Muscle of back (tissue), 11 donors: ENCODE data around the gene CDYL. TPM values are rescaled to one million over a fixed set of nuclear protein-coding genes. Genes with fewer than 3 reads are reported as not detected.

Experiments used
- DNase-seq, 3 donors: peaks; one replicate each; pipeline versions ENCODE4 v3.0.0 to v3.0.0-alpha.2; 2013
- polyA plus RNA-seq, 10 donors: library from polyadenylated mRNA; unstranded; fragments of 120-200 nt; gene quantifications; one replicate each; pipeline ENCODE4 v1.2.1, GENCODE V29; 2013; ENCODE audit not compliant: insufficient read length in 10 of 10

CDYL gene
- polyA plus RNA-seq, 10 donors: 16.2 to 22.5 (median 17.3) TPM

GRCh38 chr6:4932228-4932903 lies 156.2 kb downstream of the CDYL start:
- DNase-seq: no peak

- DNase-seq: no peak
Measured at GRCh38 chr6:4935486-4935885, 159.3 kb downstream of the CDYL start.

- DNase-seq: no peak
Measured at GRCh38 chr6:4935975-4936680, 159.9 kb downstream of the CDYL start.

GRCh38 chr6:4936681-4937041 lies 160.5 kb downstream of the CDYL start:
- DNase-seq: peak in 2 of 3 donors; percentile 34 to 57

- DNase-seq: no peak
Measured at GRCh38 chr6:4937414-4937813, 161.2 kb downstream of the CDYL start.

DNA sequence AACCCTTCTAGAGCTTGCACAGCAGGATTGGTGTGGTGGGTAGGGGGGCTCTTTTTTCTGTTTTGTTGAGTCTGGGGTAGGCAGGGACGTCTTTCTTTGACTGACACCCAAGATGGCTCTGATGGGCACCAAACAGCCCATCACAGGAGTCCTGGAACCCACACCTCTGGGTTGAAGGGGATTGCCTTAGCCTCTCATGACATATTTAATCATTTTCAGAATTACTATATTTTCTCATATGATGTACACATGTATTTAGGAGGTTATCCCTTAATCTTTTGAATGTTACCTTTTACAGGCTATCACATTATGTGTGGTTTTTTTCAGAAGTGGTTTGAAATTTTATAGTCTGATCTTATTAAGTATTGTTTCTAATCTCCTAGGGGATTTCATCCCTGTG lies 163.0 kb downstream of the CDYL start:
- DNase-seq: no peak

GRCh38 chr6:4940416-4940815 lies 164.2 kb downstream of the CDYL start:
- DNase-seq: no peak

GRCh38 chr6:4941782-4942672 lies 165.8 kb downstream of the CDYL start:
- peak; percentile 40 to 95 (median 72) for DNase-seq

DNA sequence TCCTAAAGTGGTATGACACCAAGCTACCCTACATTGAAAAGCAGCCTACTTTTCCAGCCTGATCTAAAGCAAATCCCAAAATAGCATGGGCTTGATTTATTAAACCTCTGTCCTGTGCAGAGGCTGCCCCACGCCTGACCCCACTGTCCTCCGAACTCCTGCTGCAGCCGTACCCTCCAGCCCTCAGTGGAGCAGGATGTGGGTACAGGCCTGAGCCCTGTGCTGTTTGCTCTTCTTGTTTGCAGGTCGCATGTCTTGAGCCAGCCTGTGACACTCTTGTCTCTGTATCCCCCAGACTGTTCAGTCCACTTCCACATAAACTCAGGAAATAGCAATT lies 166.4 kb downstream of the CDYL start:
- no peak for DNase-seq

- no peak for DNase-seq
Measured at GRCh38 chr6:4943716-4944115, 167.5 kb downstream of the CDYL start.

DNA sequence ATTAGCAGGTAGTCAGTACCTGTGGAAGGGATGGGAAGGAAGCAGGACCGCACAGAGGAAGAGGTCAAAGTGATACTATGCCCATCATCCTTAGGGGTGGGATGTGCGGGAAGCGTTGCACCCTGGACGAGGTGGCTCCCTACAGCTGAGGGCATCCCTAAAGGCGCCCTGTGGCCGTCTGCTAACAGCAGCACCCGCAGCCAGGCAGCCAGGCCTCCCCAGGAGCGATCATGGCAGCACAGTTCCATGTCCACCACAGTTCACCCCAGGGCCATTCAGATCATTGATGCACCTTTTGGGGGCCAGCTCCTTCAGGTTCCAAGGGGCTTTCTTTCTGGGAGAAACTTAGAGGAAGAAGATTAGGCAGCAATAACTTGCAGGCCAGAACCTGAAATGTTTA lies 168.1 kb downstream of the CDYL start:
- DNase-seq: no peak

- DNase-seq: no peak
Measured at GRCh38 chr6:4946521-4946920, 170.3 kb downstream of the CDYL start.

GRCh38 chr6:4947716-4948115 lies 171.5 kb downstream of the CDYL start:
- DNase-seq: no peak

DNA sequence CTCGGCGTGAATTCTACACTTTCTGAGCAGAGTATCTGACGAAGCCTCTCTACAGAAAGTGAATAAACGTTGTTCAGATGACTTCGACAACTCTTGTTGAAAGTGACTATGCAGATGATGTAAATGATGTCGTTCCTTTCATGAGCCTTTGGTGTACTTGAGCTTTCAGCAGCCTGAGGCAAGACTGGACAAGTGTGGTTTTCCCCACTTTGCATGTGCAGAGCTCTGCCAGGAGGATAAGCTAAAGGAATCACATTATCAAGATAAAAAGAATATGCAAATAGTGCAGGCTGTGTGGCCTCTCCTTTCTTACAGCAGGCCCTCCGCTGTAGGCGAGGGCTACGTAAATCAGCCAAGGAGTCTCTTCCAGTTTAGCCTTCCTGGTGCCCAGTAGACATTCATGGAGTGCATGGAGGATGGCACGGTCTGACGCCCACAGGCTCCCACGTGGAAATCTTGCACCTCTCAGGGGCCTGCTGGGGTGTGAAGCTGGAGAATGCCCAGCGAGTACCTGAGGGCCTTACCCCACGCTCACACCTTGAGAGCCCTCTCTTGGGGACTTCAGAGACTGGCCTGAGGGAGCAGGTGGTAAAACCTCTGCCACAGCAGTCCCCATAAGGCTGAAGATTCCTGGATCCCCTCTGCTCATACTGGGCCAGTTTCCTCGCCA lies 172.7 kb downstream of the CDYL start:
- no peak for DNase-seq

DNA sequence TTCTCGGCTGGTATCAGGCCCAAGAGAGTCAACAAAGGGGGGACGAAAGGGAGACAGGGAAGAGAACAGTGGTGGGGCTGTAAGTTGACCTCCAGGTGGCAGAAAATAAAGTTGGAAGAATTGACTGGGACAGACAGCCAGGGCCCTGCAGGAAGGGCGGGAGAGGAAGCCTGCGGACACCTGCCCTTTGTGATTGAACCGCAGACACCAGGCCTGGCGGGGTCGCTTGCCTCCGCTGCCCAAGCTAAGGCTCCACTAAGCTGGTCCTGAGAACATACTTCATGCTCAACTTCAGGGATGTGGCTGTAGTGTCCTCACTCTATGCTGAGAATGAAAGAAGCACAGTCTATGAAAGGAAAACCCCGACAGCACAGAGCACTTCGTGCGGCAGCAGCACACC lies 173.9 kb downstream of the CDYL start:
- DNase-seq: no peak

- no peak for DNase-seq
Measured at GRCh38 chr6:4950836-4951533, 174.8 kb downstream of the CDYL start.

DNA sequence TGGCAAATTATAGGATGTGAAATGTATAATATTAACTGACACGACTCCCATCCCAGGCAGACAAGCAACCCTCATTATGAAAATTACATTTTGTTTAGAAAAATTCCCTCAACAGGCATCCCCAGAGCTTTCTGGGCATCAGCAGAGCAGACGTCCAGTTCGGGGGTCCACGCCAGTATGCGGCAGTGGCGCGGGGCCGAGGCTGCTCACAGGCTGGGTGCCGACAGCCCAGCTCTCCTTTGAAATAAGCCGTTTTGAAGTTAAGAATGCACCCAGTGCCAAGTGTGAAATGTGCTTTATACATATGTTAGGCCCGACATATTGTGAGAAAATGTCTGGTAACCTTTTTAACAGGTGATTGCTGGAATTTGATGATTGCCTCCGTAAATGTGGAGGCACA lies 177.2 kb downstream of the CDYL start:
- no peak for DNase-seq

GRCh38 chr6:4956625-4957024 lies 180.4 kb downstream of the CDYL start:
- no peak for DNase-seq

GRCh38 chr6:4957521-4958231 lies 181.5 kb downstream of the CDYL start:
- no peak for DNase-seq

GRCh38 chr6:4958624-4959023 lies 182.4 kb downstream of the CDYL start:
- no peak for DNase-seq
